Chondrocyte (in vitro differentiated cells): ENCODE measurements around the gene ITSN1. TPM values are rescaled to one million over a fixed set of nuclear protein-coding genes. Genes with fewer than 3 reads are reported as not detected.
A peak's percentile ranks its signal among the peaks of the same experiment; 100 is the strongest.
"Not testable (repeated sequence)": the region's sequence is repeated elsewhere in the genome, so short reads cannot be mapped to it uniquely, and the experiment has no call there.

ENCODE experiments used
- DNase-seq: peaks from one replicate; pipeline ENCODE4 v3.0.0; 2021; ENCODE audit warnings: mixed read lengths, low spot score
- H3K27ac Mint-ChIP-seq: one replicate; pipeline ENCODE4 v1.8.0; 2021; ENCODE audit warnings: mild to moderate bottlenecking, moderate library complexity, mixed read lengths; ENCODE audit not compliant: unreplicated experiment
- H3K27me3 Mint-ChIP-seq: 2 replicates; pipeline ENCODE4 v1.8.0; 2021; ENCODE audit warnings: low read depth, mixed read lengths
- H3K36me3 Mint-ChIP-seq: 2 replicates; pipeline ENCODE4 v1.8.0; 2021; ENCODE audit warnings: low read depth, mixed read lengths
- H3K4me1 Mint-ChIP-seq: 2 replicates; pipeline ENCODE4 v1.8.0; 2021; ENCODE audit warnings: low read depth, mild to moderate bottlenecking, mixed read lengths
- H3K4me3 Mint-ChIP-seq: one replicate; pipeline ENCODE4 v1.8.0; 2021; ENCODE audit warnings: mild to moderate bottlenecking, moderate library complexity, mixed read lengths; ENCODE audit not compliant: unreplicated experiment
- H3K9me3 Mint-ChIP-seq: 2 replicates; pipeline ENCODE4 v1.8.0; 2021; ENCODE audit warnings: low read depth, mixed read lengths
- CTCF ChIP-seq: fragments of 200-600 bp; sonication (generic); IDR thresholded peaks from 2 replicates; pipeline ENCODE4 v1.5.0; 2021; ENCODE audit warnings: antibody characterized with exemption, mild to moderate bottlenecking, moderate library complexity
- total RNA-seq: library from RNA; stranded (reverse); gene quantifications from 3 replicates; pipeline ENCODE4 v1.2.1, GENCODE V29; 2021

ITSN1 gene
- total RNA-seq, 1 donor from 2014 or later, result 29.8 TPM

- Mint-ChIP-seq H3K9me3 (peaks cover 13% of the 10 kb centered on the region), H3K4me1 (peaks cover 3% of the 10 kb centered on the region), H3K27ac (no peak overlapping the region), H3K36me3 (peaks cover 35% of the 10 kb centered on the region), H3K27me3 (no peaks in the 10 kb centered on the region), H3K4me3 (no peak overlapping the region)
- no peak for TF ChIP-seq CTCF
- DNase-seq, result no peak
Measured at GRCh38 chr21:33775100-33775828, 133.0 kb downstream of the ITSN1 start.

GRCh38 chr21:33780631-33781030, 138.3 kb downstream of the ITSN1 start:
- TF ChIP-seq CTCF, result no peak
- no peak for DNase-seq
- Mint-ChIP-seq H3K27ac (peak overlapping the region; percentile 57), H3K4me3 (no peak overlapping the region), H3K36me3 (peaks cover 12% of the 10 kb centered on the region), H3K9me3 (peaks cover 8% of the 10 kb centered on the region), H3K27me3 (no peaks in the 10 kb centered on the region), H3K4me1 (peaks cover 31% of the 10 kb centered on the region)

- Mint-ChIP-seq H3K4me3 (no peak overlapping the region), H3K27ac (peak overlapping the region; percentile 57), H3K27me3 (no peaks in the 10 kb centered on the region), H3K4me1 (peaks cover 31% of the 10 kb centered on the region), H3K9me3 (peaks cover 8% of the 10 kb centered on the region), H3K36me3 (peaks cover 12% of the 10 kb centered on the region)
- no peak for DNase-seq
- no peak for TF ChIP-seq CTCF
Measured at GRCh38 chr21:33781121-33781520, 138.8 kb downstream of the ITSN1 start.

- Mint-ChIP-seq H3K9me3 (peaks cover 8% of the 10 kb centered on the region), H3K4me3 (no peak overlapping the region), H3K27me3 (no peaks in the 10 kb centered on the region), H3K27ac (no peak overlapping the region), H3K36me3 (peaks cover 12% of the 10 kb centered on the region), H3K4me1 (peaks cover 31% of the 10 kb centered on the region)
- DNase-seq, result no peak
- no peak for TF ChIP-seq CTCF
Measured at GRCh38 chr21:33783187-33783979, 141.1 kb downstream of the ITSN1 start.

GRCh38 chr21:33787431-33787830, 145.1 kb downstream of the ITSN1 start:
- no peaks in the 10 kb centered on the region for H3K9me3 Mint-ChIP-seq
- H3K27me3 Mint-ChIP-seq, result no peaks in the 10 kb centered on the region
- H3K4me1 Mint-ChIP-seq, result peaks cover 16% of the 10 kb centered on the region
- no peak overlapping the region for H3K27ac Mint-ChIP-seq
- no peak for DNase-seq
- TF ChIP-seq CTCF, result no peak
- H3K4me3 Mint-ChIP-seq, result no peak overlapping the region
- peaks cover 3% of the 10 kb centered on the region for H3K36me3 Mint-ChIP-seq

- not testable (repeated sequence) for H3K36me3 Mint-ChIP-seq, H3K4me3 Mint-ChIP-seq, H3K9me3 Mint-ChIP-seq, DNase-seq, H3K27ac Mint-ChIP-seq, H3K27me3 Mint-ChIP-seq, H3K4me1 Mint-ChIP-seq
Measured at GRCh38 chr21:33788438-33788837, 146.1 kb downstream of the ITSN1 start.
